HL-60 (cell line): ENCODE results near the gene GLRA3.

ENCODE experiments used
- CTCF ChIP-seq: IDR thresholded peaks from one replicate; pipeline ENCODE4 v1.5.1; 2011; ENCODE audit warnings: low read length, control low read depth, inconsistent platforms; ENCODE audit not compliant: insufficient read depth
- GABPA ChIP-seq: IDR thresholded peaks from 2 replicates; pipeline ENCODE4 v1.6.1; 2012; ENCODE audit warnings: low read depth
- REST ChIP-seq: IDR thresholded peaks from 2 replicates; pipeline ENCODE4 v1.6.1; 2012; ENCODE audit warnings: low read depth; ENCODE audit not compliant: insufficient replicate concordance

GRCh38 chr4:174590336-174590735 is 238.7 kb downstream of the GLRA3 start:
- TF ChIP-seq CTCF, result no peak
- no peak for TF ChIP-seq REST
- TF ChIP-seq GABPA, result no peak
